SK-N-DZ (cell line): ENCODE data around the gene ADAM30.

ENCODE experiments used
- DNase-seq: peaks from one replicate; pipeline ENCODE4 v3.0.0-alpha.2; 2015; ENCODE audit warnings: low spot score

Gene ADAM30

GRCh38 chr1:119909890-119910596 lies 13.7 kb upstream of the ADAM30 start:
- DNase-seq = no peak

DNA sequence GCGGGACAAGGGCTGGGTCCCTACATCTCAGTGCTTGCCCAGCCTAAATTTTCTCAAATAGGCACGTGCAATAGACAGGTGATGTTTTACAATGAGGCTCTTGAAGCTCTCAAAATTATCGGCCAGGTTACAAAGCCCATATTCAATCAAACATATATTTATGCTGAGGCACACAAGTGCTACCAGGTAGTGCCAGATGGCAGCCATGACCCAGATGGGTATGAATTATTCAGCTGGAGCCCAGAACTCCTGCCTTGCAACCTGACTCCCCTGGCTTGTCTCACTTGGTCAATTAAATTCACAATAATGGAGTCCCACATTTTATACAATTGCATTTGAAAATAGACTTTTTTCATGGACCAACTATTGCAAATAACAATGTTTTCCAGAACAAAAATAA lies 12.3 kb upstream of the ADAM30 start:
- DNase-seq = no peak

- no peak for DNase-seq
Measured at GRCh38 chr1:119906927-119907652, 10.8 kb upstream of the ADAM30 start.

GRCh38 chr1:119903443-119903835 lies 7.1 kb upstream of the ADAM30 start:
- no peak for DNase-seq

- no peak for DNase-seq
Measured at GRCh38 chr1:119902775-119903442, 6.6 kb upstream of the ADAM30 start.

DNA sequence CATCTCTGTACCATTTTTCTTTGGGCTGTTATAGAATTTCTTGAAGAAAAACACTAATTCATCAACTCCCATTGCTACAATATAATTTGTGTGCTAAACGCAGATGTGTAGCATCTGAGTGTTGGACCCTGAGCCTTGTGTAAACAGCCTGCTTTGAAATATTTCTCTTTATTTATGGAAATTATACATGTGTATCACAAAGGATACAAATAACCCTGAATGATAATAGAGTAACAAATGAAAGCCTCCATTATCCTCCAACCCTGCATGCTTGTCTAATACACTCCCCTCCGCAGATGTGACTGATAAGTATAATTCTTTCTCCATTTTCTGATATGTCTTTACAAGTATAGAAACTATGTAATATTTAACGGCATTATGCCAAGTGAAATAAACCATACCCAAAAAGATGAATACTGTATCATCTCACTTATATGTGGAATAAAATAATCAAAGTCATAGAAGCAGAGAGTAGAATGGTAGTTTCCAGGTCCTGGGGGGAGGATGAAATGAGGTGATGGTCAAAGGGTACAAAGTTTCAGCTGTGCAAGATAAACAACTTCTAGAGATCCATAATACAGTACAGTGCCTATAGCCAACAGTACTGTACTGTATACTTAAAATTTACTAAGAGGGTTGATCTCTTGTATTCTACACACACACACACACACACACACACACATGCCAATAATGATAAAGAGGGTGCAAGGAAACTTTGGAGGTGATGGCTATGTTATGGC lies 2.8 kb upstream of the ADAM30 start:
- no peak for DNase-seq

GRCh38 chr1:119898530-119898929 lies 2.2 kb upstream of the ADAM30 start:
- no peak for DNase-seq

DNA sequence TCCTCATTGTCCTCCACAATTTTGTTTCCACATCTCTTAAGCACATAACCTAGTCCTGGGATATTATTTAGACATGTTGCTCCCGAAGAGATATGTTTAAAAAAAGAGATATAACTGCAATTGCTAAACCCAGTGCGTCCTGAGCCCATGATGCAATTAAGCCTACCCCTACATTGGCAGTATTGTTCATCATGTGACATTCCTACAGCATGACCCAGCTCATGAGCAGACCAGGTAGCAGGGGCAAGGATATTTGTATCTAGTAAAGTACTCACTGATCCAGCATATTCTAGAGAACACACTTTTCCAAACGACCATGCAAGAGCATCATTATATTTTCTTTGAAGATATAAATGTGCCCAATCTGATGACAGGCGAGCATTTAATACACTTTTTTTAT lies 1.2 kb downstream of the ADAM30 start:
- DNase-seq = no peak

DNA sequence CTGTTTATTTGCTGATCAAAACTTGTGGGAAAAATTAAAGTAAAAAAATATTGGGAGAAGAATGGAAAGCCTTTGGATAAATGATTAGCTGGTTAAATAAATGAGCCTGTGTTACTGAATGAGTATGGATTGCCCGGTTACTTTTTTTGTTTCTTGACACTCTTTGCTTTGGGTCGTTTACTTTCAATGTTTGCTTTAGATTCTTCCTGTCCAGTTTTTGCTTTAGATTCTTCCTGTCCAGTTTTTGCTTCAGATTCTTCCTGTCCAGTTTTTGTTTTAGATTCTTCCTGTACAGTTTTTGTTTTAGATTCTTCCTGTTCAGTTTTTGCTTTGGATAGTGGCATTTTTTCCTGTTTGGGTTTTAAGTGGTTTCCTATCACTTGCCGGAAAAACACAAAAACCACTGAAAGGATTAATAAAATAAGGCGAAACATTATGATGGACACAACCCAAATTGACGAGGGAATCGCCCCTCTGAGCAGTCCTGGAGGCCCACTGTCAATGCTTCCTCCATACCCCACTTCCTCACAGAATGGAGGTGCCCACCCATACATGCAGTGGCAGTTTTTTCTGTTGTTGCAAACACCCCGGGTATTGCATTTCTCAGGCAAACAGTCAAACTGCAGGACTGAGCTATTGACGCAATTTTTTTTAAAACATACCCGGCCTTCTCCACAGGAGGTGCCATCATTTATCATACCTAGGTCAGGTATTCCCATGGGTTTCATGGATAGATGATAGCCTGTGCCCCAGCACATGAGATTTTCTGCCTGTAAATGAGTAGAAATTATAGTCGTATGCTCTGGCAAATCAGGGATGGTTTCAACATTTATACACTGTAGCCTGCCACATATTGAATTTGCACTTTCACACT lies 2.3 kb downstream of the ADAM30 start:
- no peak for DNase-seq

DNA sequence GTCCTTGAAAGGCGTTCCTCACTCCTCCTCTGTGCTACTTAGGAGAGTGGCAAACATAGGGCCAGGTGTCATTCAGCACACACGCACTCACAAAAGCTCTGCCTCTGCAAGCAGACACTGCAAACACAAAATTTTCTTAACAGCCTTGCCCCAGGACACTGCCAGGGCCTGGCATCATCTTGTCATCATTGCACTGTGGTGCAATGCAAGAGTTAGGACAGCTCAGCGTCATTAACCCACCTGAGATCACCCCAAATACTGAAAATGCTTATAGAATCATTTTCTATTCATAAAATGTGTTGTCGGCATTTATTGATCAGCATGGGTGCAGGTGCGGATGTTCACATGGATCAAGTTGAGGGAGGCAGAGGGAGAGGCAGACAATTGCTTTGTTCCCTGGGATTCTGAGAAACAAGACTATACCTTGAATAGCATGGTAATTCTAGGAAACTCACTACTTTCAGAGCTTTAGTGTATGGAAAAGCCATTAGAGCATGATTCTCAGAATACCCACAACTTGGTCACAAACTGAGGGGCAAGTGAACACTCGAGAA lies 3.0 kb downstream of the ADAM30 start:
- DNase-seq = no peak

- no peak for DNase-seq
Measured at GRCh38 chr1:119891386-119891785, 4.9 kb downstream of the ADAM30 start.

- DNase-seq = no peak
Measured at GRCh38 chr1:119888476-119888875, 7.8 kb downstream of the ADAM30 start.

DNA sequence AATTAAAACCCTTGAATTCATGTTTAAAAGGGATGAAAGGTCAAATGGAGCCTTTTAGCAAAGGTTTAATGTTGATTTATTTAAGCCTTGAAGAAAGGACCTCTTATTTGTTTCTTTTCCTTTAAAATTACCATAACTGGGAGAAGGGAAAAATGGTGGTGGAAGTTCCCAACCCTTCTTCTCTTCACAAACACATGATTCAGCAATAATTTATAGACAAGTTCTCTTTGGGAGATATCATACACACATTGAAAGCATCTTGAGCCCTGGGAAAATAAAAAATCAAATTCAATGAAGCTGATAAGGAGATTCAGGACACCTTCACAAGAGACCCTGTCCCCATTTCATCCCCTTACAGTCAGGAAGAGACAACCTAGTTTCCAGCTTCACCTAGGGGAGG lies 8.9 kb downstream of the ADAM30 start:
- no peak for DNase-seq

GRCh38 chr1:119885903-119886783 lies 10.2 kb downstream of the ADAM30 start:
- DNase-seq = peak; percentile 10

- no peak for DNase-seq
Measured at GRCh38 chr1:119884711-119885110, 11.6 kb downstream of the ADAM30 start.

DNA sequence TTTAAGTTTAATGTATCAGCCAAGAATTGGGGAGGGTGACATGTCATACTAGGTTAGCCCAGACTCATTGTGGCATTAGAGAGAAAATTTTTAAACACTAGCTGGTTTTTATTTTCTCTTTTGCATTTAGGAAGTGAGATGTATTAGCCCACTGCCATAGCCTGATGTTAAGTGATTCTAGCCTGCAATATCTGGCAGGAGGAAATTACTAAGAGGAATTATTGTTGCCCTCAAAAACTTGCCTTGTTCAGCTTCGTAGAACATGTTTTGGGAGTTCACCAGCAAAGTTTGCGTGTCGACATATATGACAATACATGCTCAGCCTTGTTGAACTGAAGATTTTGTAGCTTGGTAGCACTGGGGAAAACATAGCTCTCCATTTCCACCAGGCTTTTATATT lies 12.5 kb downstream of the ADAM30 start:
- DNase-seq = no peak

GRCh38 chr1:119882132-119883049 lies 13.9 kb downstream of the ADAM30 start:
- DNase-seq = no peak
